Neural progenitor cell (in vitro differentiated cells): ENCODE measurements around the gene EFNA2. TPM values are rescaled to one million over a fixed set of nuclear protein-coding genes. Genes with fewer than 3 reads are reported as not detected.
"Not testable (repeated sequence)": the region's sequence is repeated elsewhere in the genome, so short reads cannot be mapped to it uniquely, and the experiment has no call there.

Experiments
- DNase-seq: peaks from one replicate; pipeline ENCODE4 v3.0.0-alpha.2; 2016; ENCODE audit warnings: low spot score
- H2AFZ ChIP-seq: fragments of 200-600 bp; sonication (generic); replicated peaks from 2 replicates; pipeline ENCODE4 v1.6.1; 2016; ENCODE audit warnings: antibody characterized with exemption
- H3F3A ChIP-seq: fragments of 200-600 bp; sonication (generic); 2 replicates; pipeline ENCODE4 v1.6.1; 2016; ENCODE audit warnings: antibody characterized with exemption, low read depth
- H3K27ac ChIP-seq: fragments of 200-600 bp; sonication (generic); 2 replicates; pipeline ENCODE4 v1.5.1; 2016; ENCODE audit warnings: mild to moderate bottlenecking
- H3K27me3 ChIP-seq: fragments of 200-600 bp; sonication (generic); 2 replicates; pipeline ENCODE4 v1.6.1; 2016; ENCODE audit warnings: mild to moderate bottlenecking, moderate library complexity
- H3K36me3 ChIP-seq: fragments of 200-600 bp; sonication (generic); 2 replicates; pipeline ENCODE4 v1.5.1; 2016
- H3K4me1 ChIP-seq: fragments of 200-600 bp; sonication (generic); 2 replicates; pipeline ENCODE4 v1.6.1; 2016; ENCODE audit warnings: mixed run types
- H3K4me2 ChIP-seq: fragments of 200-600 bp; sonication (generic); 2 replicates; pipeline ENCODE4 v1.6.1; 2016
- H3K4me3 ChIP-seq: fragments of 200-600 bp; sonication (generic); 2 replicates; pipeline ENCODE4 v1.5.1; 2016
- H3K79me2 ChIP-seq: fragments of 200-600 bp; sonication (generic); 2 replicates; pipeline ENCODE4 v1.6.1; 2016; ENCODE audit warnings: low read depth
- H3K9ac ChIP-seq: fragments of 200-600 bp; sonication (generic); 2 replicates; pipeline ENCODE4 v1.6.1; 2016
- H3K9me3 ChIP-seq: fragments of 200-600 bp; sonication (generic); 2 replicates; pipeline ENCODE4 v1.5.1; 2016; ENCODE audit warnings: low read depth
- H4K20me1 ChIP-seq: fragments of 200-600 bp; sonication (generic); 2 replicates; pipeline ENCODE4 v1.6.1; 2016; ENCODE audit warnings: low read depth
- H3K27ac Mint-ChIP-seq: 3 replicates; pipeline ENCODE4 v1.8.0; 2021; ENCODE audit warnings: mixed read lengths
- H3K27me3 Mint-ChIP-seq: 2 replicates; pipeline ENCODE4 v1.8.0; 2022; ENCODE audit warnings: low read depth, mild to moderate bottlenecking, inconsistent platforms, moderate library complexity, mixed read lengths; ENCODE audit not compliant: insufficient read depth
- H3K36me3 Mint-ChIP-seq: 3 replicates; pipeline ENCODE4 v1.8.0; 2021; ENCODE audit warnings: mixed read lengths
- H3K4me1 Mint-ChIP-seq: 3 replicates; pipeline ENCODE4 v1.8.0; 2021; ENCODE audit warnings: mixed read lengths
- H3K4me3 Mint-ChIP-seq: 3 replicates; pipeline ENCODE4 v1.8.0; 2021; ENCODE audit warnings: mild to moderate bottlenecking, moderate library complexity, mixed read lengths
- H3K9me3 Mint-ChIP-seq: 3 replicates; pipeline ENCODE4 v1.8.0; 2020; ENCODE audit warnings: mixed read lengths
- CTCF ChIP-seq: fragments of 200-600 bp; sonication (generic); IDR thresholded peaks from 2 replicates; pipeline ENCODE4 v1.5.1; 2017; ENCODE audit warnings: antibody characterized with exemption, mild to moderate bottlenecking
- EZH2 ChIP-seq: fragments of 200-600 bp; sonication (generic); IDR thresholded peaks from 2 replicates; pipeline ENCODE4 v1.6.1; 2017; ENCODE audit warnings: antibody characterized with exemption, mild to moderate bottlenecking, moderate library complexity
- EZH2phosphoT487 ChIP-seq: fragments of 200-600 bp; sonication (generic); IDR thresholded peaks from 2 replicates; pipeline ENCODE4 v1.6.1; 2017; ENCODE audit warnings: antibody characterized with exemption
- total RNA-seq: library from RNA; depleted of rRNA; stranded (reverse); fragments of >200 nt; gene quantifications from 2 replicates; pipeline ENCODE4 v1.2.3, GENCODE V29; 2015; ENCODE audit warnings: low replicate concordance

EFNA2 gene
- total RNA-seq, 1 donor from 2014 or later, result 13.2 TPM

GRCh38 chr19:1302533-1303239, 17.0 kb downstream of the EFNA2 start:
- H3K4me3 ChIP-seq, result no peak overlapping the region
- Mint-ChIP-seq H3K36me3 (peaks cover 5% of the 10 kb centered on the region), H3K9me3 (no peaks in the 10 kb centered on the region), H3K27ac (peak overlapping the region; percentile 31), H3K4me3 (peak overlapping the region; percentile 59), H3K27me3 (peaks cover 13% of the 10 kb centered on the region), H3K4me1 (peaks cover 9% of the 10 kb centered on the region)
- H3K4me2 ChIP-seq, result peak overlapping the region; percentile 50
- no peaks in the 10 kb centered on the region for H3K79me2 ChIP-seq
- peak; percentile 85 for DNase-seq
- H3K9me3 ChIP-seq, result no peaks in the 10 kb centered on the region
- peaks cover 17% of the 10 kb centered on the region for H3F3A ChIP-seq
- no peak overlapping the region for H3K9ac ChIP-seq
- H3K27me3 ChIP-seq, result no peaks in the 10 kb centered on the region
- no peak overlapping the region for H2AFZ ChIP-seq
- no peaks in the 10 kb centered on the region for H4K20me1 ChIP-seq
- TF ChIP-seq EZH2phosphoT487, result no peak
- TF ChIP-seq CTCF, result no peak
- TF ChIP-seq EZH2, result no peak
- H3K27ac ChIP-seq, result no peak overlapping the region
- H3K4me1 ChIP-seq, result peaks cover 19% of the 10 kb centered on the region
- no peaks in the 10 kb centered on the region for H3K36me3 ChIP-seq

- Histone ChIP-seq H3K79me2 (no peaks in the 10 kb centered on the region), H3K27ac (no peak overlapping the region), H3K4me1 (peaks cover 19% of the 10 kb centered on the region), H3K4me2 (no peak overlapping the region), H3K36me3 (no peaks in the 10 kb centered on the region), H3K4me3 (no peak overlapping the region), H3K27me3 (no peaks in the 10 kb centered on the region), H4K20me1 (no peaks in the 10 kb centered on the region), H3K9ac (no peak overlapping the region), H2AFZ (no peak overlapping the region), H3K9me3 (no peaks in the 10 kb centered on the region), H3F3A (peaks cover 22% of the 10 kb centered on the region)
- TF ChIP-seq CTCF (no peak), EZH2phosphoT487 (no peak), EZH2 (no peak)
- H3K36me3 Mint-ChIP-seq, result peaks cover 3% of the 10 kb centered on the region
- H3K27me3 Mint-ChIP-seq, result peaks cover 10% of the 10 kb centered on the region
- H3K4me3 Mint-ChIP-seq, result no peak overlapping the region
- H3K4me1 Mint-ChIP-seq, result peaks cover 9% of the 10 kb centered on the region
- no peak overlapping the region for H3K27ac Mint-ChIP-seq
- no peaks in the 10 kb centered on the region for H3K9me3 Mint-ChIP-seq
- no peak for DNase-seq
Measured at GRCh38 chr19:1304197-1304924, 18.7 kb downstream of the EFNA2 start.

- not testable (repeated sequence) for DNase-seq, H3K27ac ChIP-seq, H3K36me3 Mint-ChIP-seq, H4K20me1 ChIP-seq, H3K9ac ChIP-seq, H3K4me3 Mint-ChIP-seq, H3K27ac Mint-ChIP-seq, H2AFZ ChIP-seq, H3K36me3 ChIP-seq, H3K9me3 ChIP-seq, H3K4me2 ChIP-seq, H3K27me3 ChIP-seq, H3K9me3 Mint-ChIP-seq, H3K4me3 ChIP-seq, H3K79me2 ChIP-seq
- H3F3A ChIP-seq, result peaks cover 22% of the 10 kb centered on the region
- peaks cover 19% of the 10 kb centered on the region for H3K4me1 ChIP-seq
- peaks cover 15% of the 10 kb centered on the region for H3K4me1 Mint-ChIP-seq
- peaks cover 14% of the 10 kb centered on the region for H3K27me3 Mint-ChIP-seq
Measured at GRCh38 chr19:1305354-1305753, 19.7 kb downstream of the EFNA2 start.

GRCh38 chr19:1307320-1307719, 21.6 kb downstream of the EFNA2 start:
- H3K27ac ChIP-seq, result no peak overlapping the region
- H3K27ac Mint-ChIP-seq, result no peak overlapping the region
- H3K9ac ChIP-seq, result no peak overlapping the region
- no peak for DNase-seq
- H3K36me3 Mint-ChIP-seq, result no peaks in the 10 kb centered on the region
- no peaks in the 10 kb centered on the region for H3K79me2 ChIP-seq
- H2AFZ ChIP-seq, result no peak overlapping the region
- H3K4me3 Mint-ChIP-seq, result no peak overlapping the region
- no peaks in the 10 kb centered on the region for H3K9me3 ChIP-seq
- no peak overlapping the region for H3K4me3 ChIP-seq
- no peaks in the 10 kb centered on the region for H3K27me3 ChIP-seq
- H3K36me3 ChIP-seq, result no peaks in the 10 kb centered on the region
- no peak for TF ChIP-seq EZH2phosphoT487
- no peaks in the 10 kb centered on the region for H4K20me1 ChIP-seq
- H3K4me2 ChIP-seq, result no peak overlapping the region
- peaks cover 30% of the 10 kb centered on the region for H3K4me1 ChIP-seq
- peaks cover 13% of the 10 kb centered on the region for H3K4me1 Mint-ChIP-seq
- no peaks in the 10 kb centered on the region for H3K9me3 Mint-ChIP-seq
- peaks cover 31% of the 10 kb centered on the region for H3F3A ChIP-seq
- peaks cover 11% of the 10 kb centered on the region for H3K27me3 Mint-ChIP-seq
